Osteoblast (primary cell): ENCODE results near the gene CMPK1. TPM values are rescaled to one million over a fixed set of nuclear protein-coding genes. Genes with fewer than 3 reads are reported as not detected.
"Not testable (repeated sequence)": the region's sequence is repeated elsewhere in the genome, so short reads cannot be mapped to it uniquely, and the experiment has no call there.

Experiments used
- DNase-seq: peaks from one replicate; pipeline ENCODE4 v3.0.0; 2011; ENCODE audit warnings: low spot score, mixed read lengths; ENCODE audit not compliant: insufficient read length; ENCODE audit errors: missing footprints
- H2AFZ ChIP-seq: 2 replicates; pipeline ENCODE4 v1.6.0; 2011; ENCODE audit warnings: mild to moderate bottlenecking, low read length
- H3K27ac ChIP-seq: 2 replicates; pipeline ENCODE4 v1.5.1; 2011; ENCODE audit warnings: mild to moderate bottlenecking, low read depth, low read length, moderate library complexity
- H3K27me3 ChIP-seq: 2 replicates; pipeline ENCODE4 v1.6.0; 2012; ENCODE audit warnings: mild to moderate bottlenecking, control low read depth, inconsistent platforms, low read length, moderate library complexity; ENCODE audit not compliant: insufficient read depth
- H3K36me3 ChIP-seq: 2 replicates; pipeline ENCODE4 v1.5.1; 2011; ENCODE audit warnings: mild to moderate bottlenecking, low read length, control low read depth, moderate library complexity; ENCODE audit not compliant: insufficient read depth
- H3K4me1 ChIP-seq: 2 replicates; pipeline ENCODE4 v1.5.1; 2011; ENCODE audit warnings: mild to moderate bottlenecking, low read length, control low read depth, moderate library complexity; ENCODE audit not compliant: insufficient read depth
- H3K4me2 ChIP-seq: 2 replicates; pipeline ENCODE4 v1.6.0; 2011; ENCODE audit warnings: mild to moderate bottlenecking, low read length; ENCODE audit not compliant: insufficient read depth
- H3K4me3 ChIP-seq: fragments of 200-600 bp; sonication (generic); 3 replicates; pipeline ENCODE4 v1.5.1; 2012; ENCODE audit warnings: mild to moderate bottlenecking, low read length, inconsistent platforms; ENCODE audit not compliant: insufficient read depth
- H3K79me2 ChIP-seq: 2 replicates; pipeline ENCODE4 v1.6.0; 2012; ENCODE audit warnings: mild to moderate bottlenecking, low read length, control low read depth, inconsistent platforms; ENCODE audit not compliant: insufficient read depth
- H3K9me3 ChIP-seq: 2 replicates; pipeline ENCODE4 v1.5.1; 2011; ENCODE audit warnings: low read depth, low read length, control low read depth
- H4K20me1 ChIP-seq: 2 replicates; pipeline ENCODE4 v1.6.0; 2012; ENCODE audit warnings: mild to moderate bottlenecking, low read length, control low read depth; ENCODE audit not compliant: insufficient read depth
- CTCF ChIP-seq: IDR thresholded peaks from 2 replicates; pipeline ENCODE4 v1.5.1; 2011; ENCODE audit warnings: mild to moderate bottlenecking, low read depth, low read length, moderate library complexity; ENCODE audit errors: extremely low read depth
- total RNA-seq: library from RNA; depleted of rRNA; stranded (reverse); fragments of >200 nt; gene quantifications from 2 replicates; pipeline ENCODE4 v1.2.3, GENCODE V29; 2012

CMPK1 gene
- total RNA-seq = 111 and 119 TPM in 2 replicates

- no peak for TF ChIP-seq CTCF
- no peaks in the 10 kb centered on the region for H4K20me1 ChIP-seq
- H3K9me3 ChIP-seq = no peaks in the 10 kb centered on the region
- no peaks in the 10 kb centered on the region for H3K27me3 ChIP-seq
- DNase-seq = peak; percentile 96
- peak within 1 kb of the TSS; percentile 84 for H3K27ac ChIP-seq
- H3K79me2 ChIP-seq = peaks cover 48% of the 10 kb centered on the region
- peak within 1 kb of the TSS; percentile 96 for H2AFZ ChIP-seq
- peaks cover 14% of the 10 kb centered on the region for H3K4me1 ChIP-seq
- peak within 1 kb of the TSS; percentile 93 for H3K4me2 ChIP-seq
- H3K4me3 ChIP-seq = peak within 1 kb of the TSS; percentile 98
- no peaks in the 10 kb centered on the region for H3K36me3 ChIP-seq
Observed at GRCh38 chr1:47333578-47333921, at the start of gene CMPK1. Gene CMPK1 (plus strand): TSS chr1:47333790. CDS start chr1:47333946, 156 bp downstream.

- not testable (repeated sequence) for DNase-seq, H3K79me2 ChIP-seq, H2AFZ ChIP-seq, H3K4me3 ChIP-seq, H3K4me2 ChIP-seq, H3K4me1 ChIP-seq, H3K9me3 ChIP-seq, H3K27me3 ChIP-seq, H3K27ac ChIP-seq, H4K20me1 ChIP-seq
- peaks cover 24% of the 10 kb centered on the region for H3K36me3 ChIP-seq
Observed at GRCh38 chr1:47288116-47288515, 45.5 kb upstream of the CMPK1 start.

- H2AFZ ChIP-seq, H3K4me3 ChIP-seq, H3K79me2 ChIP-seq, H3K4me1 ChIP-seq, H3K9me3 ChIP-seq, H3K27me3 ChIP-seq, H4K20me1 ChIP-seq, DNase-seq, H3K27ac ChIP-seq, H3K4me2 ChIP-seq: not testable (repeated sequence)
- peaks cover 25% of the 10 kb centered on the region for H3K36me3 ChIP-seq
Observed at GRCh38 chr1:47294863-47295262, 38.7 kb upstream of the CMPK1 start.

- H3K36me3 ChIP-seq = peaks cover 26% of the 10 kb centered on the region
- no peaks in the 10 kb centered on the region for H3K79me2 ChIP-seq
Observed at GRCh38 chr1:47295579-47295978, 38.0 kb upstream of the CMPK1 start.

More at GRCh38 chr1:47295579-47295978, 38.0 kb upstream of the CMPK1 start:
- Histone ChIP-seq H2AFZ (no peak overlapping the region), H3K27ac (no peak overlapping the region), H3K27me3 (no peaks in the 10 kb centered on the region), H3K4me1 (no peaks in the 10 kb centered on the region), H3K4me3 (no peak overlapping the region), H3K4me2 (no peak overlapping the region), H4K20me1 (no peaks in the 10 kb centered on the region), H3K9me3 (no peaks in the 10 kb centered on the region)
- no peak for TF ChIP-seq CTCF
- DNase-seq = no peak
